Endometrial microvascular endothelial cells (primary cell): Measurements from ENCODE around the gene TPO. TPM values are rescaled to one million over a fixed set of nuclear protein-coding genes. Genes with fewer than 3 reads are reported as not detected.

ENCODE experiments used
- in situ Hi-C: cut with HindIII; loops from 2 replicates; pipeline ENCODE4 v1.10.0; 2017; ENCODE audit warnings: low sequenced_read_pairs, low pct_unique_long_range_greater_than_20kb; ENCODE audit errors: inconsistent ontology term
- total RNA-seq: library from RNA; depleted of rRNA; stranded (reverse); fragments of >200 nt; gene quantifications from one replicate; pipeline ENCODE4 v1.2.3, GENCODE V29; 2015; ENCODE audit errors: inconsistent ontology term

Gene TPO
- total RNA-seq, 1 donor from 2014 or later, result not detected

DNA sequence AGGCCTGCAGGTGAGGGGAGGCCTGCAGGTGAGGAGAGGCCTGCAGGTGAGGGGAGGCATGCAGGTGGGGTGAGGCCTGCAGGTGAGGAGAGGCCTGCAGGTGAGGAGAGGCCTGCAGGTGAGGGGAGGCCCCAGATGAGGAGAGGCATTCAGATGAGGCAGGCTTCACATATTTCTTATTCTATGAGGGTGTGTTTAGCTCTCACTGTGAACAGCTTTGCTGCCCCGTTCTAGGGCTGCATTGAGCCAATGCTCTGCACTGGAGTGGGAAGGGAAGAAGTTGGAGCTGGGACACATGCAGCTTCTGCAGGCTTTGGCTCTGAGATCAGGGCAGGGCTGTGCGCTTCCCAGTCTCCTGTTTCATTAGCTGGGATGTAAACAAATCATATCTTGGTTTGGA is 19.5 kb downstream of the TPO start:
- in situ Hi-C loops, result no loop called here

DNA sequence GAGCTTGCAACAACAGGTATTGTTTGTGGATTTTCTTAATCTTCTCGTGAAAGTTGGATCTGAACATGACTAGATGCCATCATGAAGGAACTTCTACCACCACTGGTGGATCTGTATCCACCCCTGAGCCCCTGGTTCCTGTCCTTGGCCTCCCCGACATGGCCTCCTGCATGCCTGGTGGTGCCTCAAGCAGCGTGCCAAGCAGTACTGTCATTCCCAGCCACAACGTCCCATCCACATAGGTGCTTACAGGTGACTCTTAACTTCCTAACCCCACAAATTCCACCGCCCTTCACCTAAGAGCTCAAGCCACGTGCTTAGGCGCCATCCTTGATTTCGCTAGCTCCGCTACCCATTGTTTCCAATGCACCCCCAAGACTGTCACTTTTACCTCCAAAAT is 23.1 kb downstream of the TPO start:
- in situ Hi-C loops, result no loop called here

DNA sequence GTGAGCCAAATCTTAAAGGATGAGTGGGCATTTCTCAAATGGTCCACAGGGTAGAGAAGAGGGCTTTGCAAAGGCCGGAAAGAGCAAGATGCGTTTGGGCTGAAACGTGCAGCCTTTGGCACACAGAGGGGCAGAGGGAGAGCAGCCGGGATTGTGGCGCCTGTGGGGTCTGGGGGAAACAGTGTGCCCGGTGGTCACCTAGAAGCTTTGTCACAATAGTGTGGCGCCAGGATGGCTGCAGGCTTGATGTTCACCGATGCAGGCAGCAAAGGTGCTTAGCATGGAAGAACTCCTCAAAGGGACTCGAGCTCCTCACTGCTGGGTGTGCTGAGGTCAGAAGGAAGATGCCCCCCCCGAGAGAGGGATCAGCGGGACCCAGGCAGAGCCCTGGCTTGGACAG is 23.8 kb downstream of the TPO start:
- in situ Hi-C loops, result no loop called here

DNA sequence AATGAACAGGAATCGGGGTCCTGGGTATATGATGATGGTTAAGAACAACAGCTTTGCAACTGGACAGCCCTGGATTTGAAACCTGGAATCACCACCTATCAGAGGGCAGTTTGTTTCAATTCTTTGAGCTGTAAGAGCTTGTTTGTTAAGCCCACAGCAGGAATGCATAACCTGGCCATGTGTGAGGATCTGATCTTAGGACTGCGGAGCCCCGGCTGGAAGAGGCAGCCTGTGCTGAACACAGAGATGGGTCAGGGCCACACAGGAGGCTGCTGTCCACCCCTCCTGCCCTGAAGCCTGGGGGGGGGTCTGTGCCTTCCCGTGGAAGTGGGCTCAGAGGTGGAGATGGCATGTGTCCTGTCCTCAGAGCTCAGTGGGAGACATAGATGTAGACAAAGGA is 24.3 kb downstream of the TPO start:
- in situ Hi-C loops, result no loop called here

DNA sequence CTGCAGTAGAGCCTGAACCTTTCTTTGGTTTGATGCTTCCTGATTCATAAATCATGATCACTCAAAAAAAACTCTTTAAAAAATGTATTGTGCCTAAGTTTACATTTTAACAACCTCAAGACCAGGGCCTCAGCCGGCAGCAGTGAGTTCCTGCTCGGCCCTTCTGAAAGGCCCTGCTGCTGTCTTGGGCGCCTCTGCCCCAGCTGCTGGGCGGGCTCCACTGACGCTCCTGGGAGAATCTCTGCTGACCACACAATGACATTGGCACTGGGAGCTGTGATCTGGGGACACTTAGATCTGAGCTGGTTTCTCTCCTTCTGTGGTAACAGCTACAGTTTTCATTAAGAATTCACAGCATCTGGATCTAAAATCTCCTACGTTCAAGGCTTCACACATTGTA is 25.7 kb downstream of the TPO start:
- in situ Hi-C loops, result no loop called here

DNA sequence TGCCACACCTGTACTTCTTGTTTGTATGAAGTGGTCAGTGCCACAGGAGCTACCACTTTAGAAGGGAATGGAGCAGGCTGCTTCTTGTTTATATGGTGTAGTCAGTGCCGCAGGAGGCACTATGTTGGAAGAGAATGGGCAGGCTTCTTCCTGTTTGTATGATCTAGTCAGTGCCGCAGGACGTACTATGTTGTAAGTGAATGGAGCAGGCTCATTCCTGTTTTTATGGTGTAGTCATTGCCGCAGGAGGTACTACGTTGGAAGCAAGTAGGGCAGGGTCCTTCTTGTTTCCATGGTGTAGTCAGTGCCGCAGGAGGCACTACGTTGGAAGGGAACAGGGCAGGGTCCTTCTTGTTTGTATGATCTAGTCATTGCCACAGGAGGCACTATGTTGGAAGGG is 27.3 kb downstream of the TPO start:
- in situ Hi-C loops, result no loop called here

DNA sequence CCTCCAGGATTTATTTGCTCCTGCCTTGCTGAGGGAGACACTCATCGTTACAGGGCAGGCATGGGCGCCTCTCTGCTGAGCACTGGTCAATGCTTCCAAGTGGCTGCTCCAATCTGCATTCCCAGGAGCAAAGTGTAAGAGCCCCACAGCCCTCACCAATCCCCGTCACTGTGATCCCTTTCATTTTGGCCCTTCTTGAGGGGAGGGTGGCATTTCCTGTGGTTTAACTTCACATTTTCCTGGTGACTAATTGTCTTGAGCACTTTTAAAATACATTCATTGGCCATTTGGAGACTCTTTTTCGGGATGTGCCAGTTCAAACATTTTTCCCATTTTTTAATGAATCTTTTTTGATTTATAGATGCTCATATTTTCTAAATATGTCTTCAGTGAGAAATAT is 33.0 kb downstream of the TPO start:
- in situ Hi-C loops, result no loop called here

DNA sequence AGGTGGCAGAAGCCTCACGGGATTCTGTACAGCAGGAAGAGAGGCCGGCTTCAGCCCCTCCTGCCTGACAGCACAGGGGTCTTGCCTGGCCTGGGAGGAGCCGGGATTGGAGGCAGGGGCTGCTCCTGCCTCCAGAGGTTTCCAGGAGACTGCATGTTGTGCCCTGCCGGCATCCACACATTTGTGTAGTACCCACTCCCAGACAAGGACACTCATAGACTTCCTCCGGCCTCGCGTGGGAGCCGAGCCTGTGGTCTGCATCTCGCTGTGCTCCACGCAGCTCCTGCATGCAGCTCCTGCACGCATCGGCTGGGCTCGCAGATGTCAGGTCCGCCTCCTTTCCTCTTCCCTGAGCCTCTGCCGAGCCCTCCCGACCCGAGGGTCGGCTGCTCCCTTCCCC is 34.7 kb downstream of the TPO start:
- in situ Hi-C loops, result no loop called here

DNA sequence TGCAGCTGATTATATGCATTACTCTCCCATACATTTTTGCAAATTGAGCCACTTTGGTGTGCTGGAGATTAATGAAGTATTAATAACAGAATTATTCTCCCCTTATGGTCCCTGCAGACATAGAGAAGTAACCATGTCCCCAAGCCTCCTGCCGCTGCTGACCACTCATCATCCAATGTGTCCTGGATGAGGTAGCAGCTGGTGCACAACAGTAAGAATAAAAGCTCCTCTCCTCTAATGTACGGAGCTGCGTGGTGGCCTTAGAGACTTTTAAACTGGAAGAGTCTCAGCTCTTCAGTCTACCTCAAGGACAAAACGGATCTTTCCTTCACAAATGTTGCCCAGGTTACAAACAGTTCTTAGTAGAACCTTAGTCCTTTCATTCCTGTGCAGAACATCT is 37.7 kb downstream of the TPO start:
- in situ Hi-C loops, result no loop called here

DNA sequence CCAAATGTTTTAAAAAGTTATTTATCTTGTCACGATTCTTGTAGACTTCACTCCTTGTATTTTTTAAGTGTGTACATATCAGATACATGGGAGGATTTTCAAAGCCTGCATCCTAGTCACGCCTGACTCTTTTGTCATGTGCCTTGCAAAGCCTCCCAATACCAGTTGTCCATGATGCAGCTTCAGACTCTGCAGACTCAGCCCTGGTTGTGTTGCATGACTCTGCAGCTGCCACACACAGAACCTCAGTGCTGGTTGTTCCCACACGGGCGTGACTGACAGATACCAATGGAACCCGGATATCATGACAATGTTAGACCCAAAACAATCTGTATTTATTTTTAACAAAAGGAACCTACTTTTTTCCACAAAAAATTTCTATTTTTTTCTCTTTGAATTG is 38.2 kb downstream of the TPO start:
- in situ Hi-C loops, result no loop called here

DNA sequence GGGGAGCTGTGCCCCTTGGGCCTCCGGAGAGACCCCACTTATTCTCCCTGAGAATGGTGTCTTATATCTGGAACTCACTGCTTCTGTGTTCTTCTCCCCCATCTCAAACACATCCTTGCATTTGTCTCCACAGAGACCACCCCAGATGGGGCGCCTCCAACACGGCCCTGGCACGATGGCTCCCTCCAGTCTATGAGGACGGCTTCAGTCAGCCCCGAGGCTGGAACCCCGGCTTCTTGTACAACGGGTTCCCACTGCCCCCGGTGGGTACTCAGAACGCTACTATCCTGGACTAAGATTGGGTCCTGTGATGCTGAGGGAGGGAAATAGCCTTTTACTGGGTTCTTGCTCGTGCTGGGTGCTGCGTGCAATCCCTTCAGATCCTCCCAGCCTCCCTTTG is 40.3 kb downstream of the TPO start:
- in situ Hi-C loops, result no loop called here

DNA sequence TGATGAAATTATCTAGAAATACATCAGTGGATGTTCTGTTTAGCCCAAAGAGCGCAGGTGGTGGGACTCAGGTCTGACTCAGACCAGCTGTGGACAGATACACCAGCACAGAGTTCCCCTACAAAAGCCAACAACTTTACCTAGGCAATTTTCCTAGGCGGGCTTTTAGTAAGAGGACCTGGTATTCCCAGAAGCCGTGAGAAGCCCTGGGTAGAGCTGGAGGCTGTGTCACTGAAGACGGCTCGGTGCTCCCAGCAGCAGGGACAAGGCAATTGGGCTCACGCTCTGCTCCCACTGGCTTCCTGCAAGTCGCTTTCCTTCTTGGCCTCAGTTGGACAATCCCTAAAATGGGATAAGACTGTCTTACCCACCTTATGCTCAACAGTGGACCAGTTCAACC is 41.1 kb downstream of the TPO start:
- in situ Hi-C loops, result no loop called here

DNA sequence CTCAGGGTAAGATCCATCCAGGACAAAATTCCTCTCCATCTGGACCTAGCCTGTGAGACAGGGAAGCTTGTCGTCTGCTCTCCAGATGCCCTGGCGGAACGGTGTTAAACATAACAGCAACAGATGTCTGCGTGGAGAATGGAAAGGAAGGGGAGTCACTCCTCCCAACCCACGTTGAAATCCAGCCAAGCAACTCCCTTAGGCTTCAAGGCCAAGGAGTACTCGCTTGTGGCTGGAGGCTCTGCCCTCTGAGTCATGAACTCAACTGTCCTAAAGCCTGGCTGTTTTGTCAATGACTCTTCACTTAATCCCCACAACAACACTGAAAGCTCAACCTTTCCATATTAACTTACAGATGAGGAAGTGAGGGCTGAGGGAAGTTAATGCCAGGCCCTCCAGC is 42.2 kb downstream of the TPO start:
- in situ Hi-C loops, result no loop called here

DNA sequence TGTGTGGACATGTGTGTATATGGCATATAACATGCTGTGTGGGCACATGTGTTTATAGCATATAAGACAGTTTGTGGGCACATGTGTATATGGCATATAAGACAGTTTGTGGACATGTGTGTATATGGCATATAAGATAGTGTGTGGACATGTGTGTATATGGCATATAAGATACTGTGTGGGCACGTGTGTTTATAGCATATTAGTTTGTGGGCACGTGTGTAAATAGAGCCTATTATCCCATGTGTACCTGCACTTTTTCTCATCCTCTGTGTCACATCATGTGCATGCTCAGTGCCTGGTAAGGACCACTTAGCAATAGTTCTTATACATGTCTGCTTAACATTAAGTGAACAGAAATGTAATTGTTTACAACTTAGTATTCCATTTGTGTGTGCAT is 45.2 kb downstream of the TPO start:
- in situ Hi-C loops, result no loop called here

DNA sequence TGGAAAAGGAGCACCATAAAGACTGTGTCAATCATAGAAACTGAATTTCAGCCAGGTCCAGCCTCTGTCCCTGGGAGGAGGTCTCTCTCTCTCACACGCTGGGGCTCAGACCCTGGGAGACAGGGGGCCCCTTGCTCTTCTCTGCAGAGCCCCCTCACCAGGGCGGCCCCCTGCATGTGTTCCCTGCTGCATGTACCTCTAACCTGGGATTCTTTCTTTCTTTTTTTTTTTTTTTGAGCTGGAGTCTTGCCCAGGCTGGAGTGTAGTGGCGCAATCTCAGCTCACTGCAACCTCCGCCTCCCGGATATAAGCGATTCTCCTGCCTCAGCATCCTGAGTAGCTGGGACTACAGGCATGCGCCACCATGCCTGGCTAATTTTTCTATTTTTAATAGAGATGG is 46.5 kb downstream of the TPO start:
- in situ Hi-C loops, result no loop called here

DNA sequence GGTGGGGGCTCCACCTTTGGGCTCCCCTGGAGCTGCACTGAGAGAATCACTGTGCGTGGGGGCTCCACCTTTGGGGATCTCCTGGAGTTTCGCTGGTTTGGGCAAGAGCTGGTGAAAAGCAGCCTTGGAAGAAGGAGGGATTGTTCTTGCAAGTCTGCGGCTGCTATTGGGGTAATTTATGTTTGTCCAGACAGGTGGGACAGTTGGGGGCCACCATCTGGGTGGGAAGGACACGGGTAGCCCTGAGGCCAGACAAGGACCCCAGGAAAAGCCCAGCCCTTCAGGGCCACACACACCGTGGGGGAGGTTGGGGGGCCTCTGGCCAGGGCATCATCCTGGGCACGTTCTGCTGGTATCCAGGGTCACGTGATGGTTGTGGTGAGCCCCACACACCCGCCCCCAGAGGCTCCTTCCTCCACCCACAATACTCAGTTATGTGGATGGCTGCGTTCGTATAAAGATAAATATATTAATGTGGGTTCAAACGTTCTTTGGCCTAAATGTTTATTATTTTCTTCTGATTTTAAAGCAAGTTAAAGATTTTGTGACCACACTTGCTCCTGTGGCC is 47.7 kb downstream of the TPO start:
- in situ Hi-C loops, result no loop called here

DNA sequence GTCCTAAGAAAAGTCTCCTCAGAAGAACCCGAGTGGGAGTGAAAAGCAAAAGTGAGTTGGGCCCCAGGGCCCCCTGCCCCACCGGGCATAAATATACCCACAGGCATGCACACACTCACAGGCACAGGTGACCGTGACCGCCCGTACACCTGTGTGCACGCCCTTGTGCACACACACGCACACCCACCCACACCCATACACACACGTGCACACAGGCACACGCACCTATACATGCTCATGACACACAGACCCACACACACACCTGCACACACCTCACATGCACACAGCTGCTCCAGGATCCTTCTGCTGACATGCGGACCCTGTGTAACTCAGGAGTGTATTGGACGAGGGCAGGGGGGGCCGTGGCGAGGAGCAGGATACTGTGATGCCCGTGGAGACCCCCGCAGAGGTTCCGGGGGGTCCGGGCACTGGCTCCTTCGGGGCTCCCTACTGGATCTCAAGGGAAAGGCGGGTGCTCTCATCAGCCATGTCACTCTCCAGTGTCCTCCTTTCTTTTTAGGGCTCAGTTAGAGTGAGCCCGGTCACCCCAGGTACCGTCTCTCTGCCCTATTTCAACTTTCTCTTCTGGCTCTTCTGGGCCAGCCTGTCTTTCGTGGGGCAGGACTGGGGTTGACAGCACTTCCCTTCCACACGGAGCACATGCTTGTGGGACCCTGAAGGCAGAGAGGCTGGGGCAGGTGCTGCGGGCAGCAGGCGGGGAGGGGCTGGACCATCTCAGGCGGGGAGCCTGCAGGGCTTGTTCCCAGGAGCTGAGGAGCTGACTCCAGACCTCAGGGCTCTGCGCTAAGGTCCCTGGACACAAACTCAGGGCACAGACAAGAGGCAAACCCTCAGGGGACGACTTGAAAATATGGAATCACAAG is 48.5 kb downstream of the TPO start:
- in situ Hi-C loops, result no loop called here

DNA sequence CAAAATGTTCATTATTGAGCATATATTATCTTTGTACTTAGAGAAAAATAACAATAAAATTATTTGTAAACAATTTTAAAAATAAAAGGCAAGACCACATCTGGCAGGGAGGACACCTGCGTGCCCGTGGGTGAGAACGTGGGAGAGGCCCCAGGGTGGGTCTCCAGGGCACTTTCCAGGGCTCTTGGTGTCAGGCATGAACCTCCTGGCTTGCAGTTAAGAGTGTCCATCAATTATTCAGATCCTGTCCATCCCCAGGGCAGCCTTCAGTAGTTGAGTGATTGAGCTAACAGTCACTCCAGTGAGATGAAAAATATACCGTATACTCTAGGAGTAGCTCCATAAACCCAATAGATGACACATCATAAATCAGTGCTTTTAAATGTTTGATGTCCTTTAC is 49.7 kb downstream of the TPO start:
- in situ Hi-C loops, result no loop called here

DNA sequence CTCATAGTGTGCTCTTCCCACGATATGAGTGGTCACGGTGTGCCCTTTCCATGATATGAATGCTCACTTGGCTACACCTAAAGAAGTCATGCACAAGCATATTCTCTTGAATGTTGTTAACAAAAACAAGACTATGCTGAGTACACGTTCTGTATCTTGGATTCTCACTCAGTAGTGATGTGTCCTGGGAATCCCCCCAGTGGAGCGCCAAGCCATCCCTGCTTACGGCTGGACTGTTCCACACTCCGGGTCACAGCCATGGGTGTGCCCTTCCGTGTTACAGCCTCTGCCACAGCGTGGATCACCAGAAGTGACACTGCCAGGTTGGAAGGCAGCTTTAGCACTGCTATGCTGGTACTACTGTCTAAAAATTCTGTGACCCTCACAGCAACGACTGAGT is 59.1 kb downstream of the TPO start:
- in situ Hi-C loops, result no loop called here

DNA sequence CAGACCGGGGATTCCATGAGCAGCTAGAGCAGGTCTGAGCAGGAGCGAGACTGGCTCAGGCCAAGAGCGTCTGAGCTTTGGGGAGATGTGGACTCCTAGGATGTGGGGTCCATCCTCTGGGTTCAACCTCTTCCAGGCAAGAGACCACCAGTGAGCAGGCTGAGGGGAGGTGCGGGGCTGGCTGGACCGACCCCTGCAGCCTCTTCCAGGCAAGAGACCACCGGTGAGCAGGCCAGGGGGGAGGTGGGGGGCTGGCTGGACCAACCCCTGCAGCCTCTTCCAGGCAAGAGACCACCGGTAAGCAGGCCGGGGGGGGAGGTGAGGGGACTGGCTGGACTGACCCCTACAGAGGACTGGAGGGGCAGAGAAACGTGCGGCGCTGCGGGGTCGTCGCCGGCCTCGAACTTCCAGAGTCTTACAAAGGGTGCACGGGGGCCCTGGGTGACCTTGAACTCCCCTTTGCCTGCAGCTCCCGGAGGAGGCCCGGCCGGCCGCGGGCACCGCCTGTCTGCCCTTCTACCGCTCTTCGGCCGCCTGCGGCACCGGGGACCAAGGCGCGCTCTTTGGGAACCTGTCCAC is 63.4 kb downstream of the TPO start:
- in situ Hi-C loops, result no loop called here
